Liver (tissue), 9 donors: Measurements from ENCODE around the gene SLMAP. TPM values are rescaled to one million over a fixed set of nuclear protein-coding genes. Genes with fewer than 3 reads are reported as not detected.

ENCODE experiments used
- DNase-seq: peaks from one replicate; pipeline ENCODE4 v3.0.0-alpha.2; 2017; ENCODE audit warnings: low spot score
- H3K27ac ChIP-seq, 2 donors: one replicate each; pipeline ENCODE4 v1.7.0; 2013; ENCODE audit warnings: inconsistent platforms in 2 of 2, low read length in 2 of 2, control low read depth in 1 of 2, low read depth in 1 of 2, mild to moderate bottlenecking in 1 of 2
- H3K27me3 ChIP-seq, 4 donors: one replicate each; pipeline versions ENCODE4 v1.6.1 to v1.7.0; 2013; ENCODE audit warnings: low read length in 3 of 4, inconsistent platforms in 1 of 4, mild to moderate bottlenecking in 1 of 4, moderate library complexity in 1 of 4; ENCODE audit not compliant: control insufficient read depth in 4 of 4, insufficient read depth in 4 of 4
- H3K36me3 ChIP-seq, 4 donors: one replicate each; pipeline versions ENCODE4 v1.6.1 to v1.7.0; 2013; ENCODE audit warnings: low read length in 3 of 4, mild to moderate bottlenecking in 3 of 4, low read depth in 1 of 4, moderate library complexity in 1 of 4; ENCODE audit not compliant: control insufficient read depth in 4 of 4, insufficient read depth in 3 of 4
- H3K4me1 ChIP-seq, 4 donors: one replicate each; pipeline versions ENCODE4 v1.6.1 to v1.7.0; 2013; ENCODE audit warnings: low read length in 3 of 4, mild to moderate bottlenecking in 3 of 4, moderate library complexity in 1 of 4; ENCODE audit not compliant: control insufficient read depth in 4 of 4, insufficient read depth in 4 of 4
- H3K4me3 ChIP-seq, 3 donors: one replicate each; pipeline versions ENCODE4 v1.6.1 to v1.7.0; 2013; ENCODE audit warnings: low read length in 3 of 3, control low read depth in 1 of 3, low read depth in 1 of 3, mild to moderate bottlenecking in 1 of 3
- H3K9ac ChIP-seq, 2 donors: one replicate each; pipeline ENCODE4 v1.7.0; 2013; ENCODE audit warnings: low read length in 2 of 2, mild to moderate bottlenecking in 2 of 2, moderate library complexity in 2 of 2, control low read depth in 1 of 2, low read depth in 1 of 2
- H3K9me3 ChIP-seq, 4 donors: one replicate each; pipeline versions ENCODE4 v1.6.1 to v1.7.0; 2013; ENCODE audit warnings: low read length in 3 of 4; ENCODE audit not compliant: control insufficient read depth in 4 of 4
- GABPA ChIP-seq, 2 donors: IDR thresholded peaks in 1 of 2; conservative IDR thresholded peaks in 1 of 2; 2 replicates each; pipeline ENCODE4 v1.6.1; 2016; ENCODE audit warnings: antibody characterized with exemption in 2 of 2, mild to moderate bottlenecking in 1 of 2, moderate library complexity in 1 of 2
- HNF4A ChIP-seq, 2 donors: conservative IDR thresholded peaks; 2 replicates each; pipeline ENCODE4 v1.6.1; 2016; ENCODE audit warnings: antibody characterized with exemption in 2 of 2, mild to moderate bottlenecking in 2 of 2
- HNF4G ChIP-seq: IDR thresholded peaks from 2 replicates; pipeline ENCODE4 v1.6.1; 2016; ENCODE audit warnings: antibody characterized with exemption
- JUND ChIP-seq, 2 donors: IDR thresholded peaks; 2 replicates each; pipeline ENCODE4 v1.6.1; 2016; ENCODE audit warnings: antibody characterized with exemption in 2 of 2
- NR2F2 ChIP-seq: IDR thresholded peaks from 2 replicates; pipeline ENCODE4 v1.6.1; 2016; ENCODE audit warnings: antibody characterized with exemption
- RXRA ChIP-seq, 2 donors: IDR thresholded peaks; 2 replicates each; pipeline ENCODE4 v1.6.1; 2017 to 2018; ENCODE audit warnings: antibody characterized with exemption in 2 of 2, mild to moderate bottlenecking in 1 of 2
- SP1 ChIP-seq: IDR thresholded peaks from 2 replicates; pipeline ENCODE4 v1.6.1; 2018; ENCODE audit warnings: antibody characterized with exemption, mild to moderate bottlenecking
- YY1 ChIP-seq: IDR thresholded peaks from 2 replicates; pipeline ENCODE4 v1.6.1; 2016; ENCODE audit warnings: antibody characterized with exemption, mild to moderate bottlenecking
- WGBS: extraction: QIAGEN DNeasy Blood & Tissue Kit; methylation state at CpG from one replicate; pipeline ENCODE4 v1.1.7; 2013; 5-methylcytosine and 5-hydroxymethylcytosine counted together
- polyA plus RNA-seq, 2 donors: library from polyadenylated mRNA; stranded (reverse) in 1 of 2; unstranded in 1 of 2; fragments of 200-250 nt in 1 of 2; fragments of >200 nt in 1 of 2; fragmentation: Nextera tagmentation in 1 of 2; extraction: Ambion mirVana in 1 of 2; gene quantifications; one replicate each; pipeline versions ENCODE4 v1.2.1 to v1.2.3, GENCODE V29; 2013 to 2015
- total RNA-seq, 2 donors: library from RNA; depleted of rRNA; stranded (reverse); fragments of >200 nt; gene quantifications; one replicate each; pipeline ENCODE4 v1.2.3, GENCODE V29; 2014
- TF ChIP-seq, protein P1 (sequence below): IDR thresholded peaks from 2 replicates; pipeline ENCODE4 v1.6.1; 2016; ENCODE audit warnings: antibody characterized with exemption, mild to moderate bottlenecking
- TF ChIP-seq, protein P2 (sequence below): fragments of 150-350 bp; IDR thresholded peaks from 2 replicates; pipeline ENCODE4 v1.5.1; 2017; ENCODE audit warnings: improper control_type of control experiment, low read depth, low read length; ENCODE audit not compliant: missing input control
- TF ChIP-seq, protein P3 (sequence below): IDR thresholded peaks from 2 replicates; pipeline ENCODE4 v1.6.1; 2016; ENCODE audit warnings: antibody characterized with exemption
- TF ChIP-seq, protein P4 (sequence below): IDR thresholded peaks from 2 replicates; pipeline ENCODE4 v1.6.1; 2016; ENCODE audit warnings: antibody characterized with exemption
- donor health status: healthy.
- donor health status: healthy.
- donor health status: healthy.
- donor health status: healthy.
- donor health status: healthy.

The SLMAP gene
- total and polyA plus RNA-seq, 4 donors, result 10.2 to 37.8 (median 19.4) TPM

DNA sequence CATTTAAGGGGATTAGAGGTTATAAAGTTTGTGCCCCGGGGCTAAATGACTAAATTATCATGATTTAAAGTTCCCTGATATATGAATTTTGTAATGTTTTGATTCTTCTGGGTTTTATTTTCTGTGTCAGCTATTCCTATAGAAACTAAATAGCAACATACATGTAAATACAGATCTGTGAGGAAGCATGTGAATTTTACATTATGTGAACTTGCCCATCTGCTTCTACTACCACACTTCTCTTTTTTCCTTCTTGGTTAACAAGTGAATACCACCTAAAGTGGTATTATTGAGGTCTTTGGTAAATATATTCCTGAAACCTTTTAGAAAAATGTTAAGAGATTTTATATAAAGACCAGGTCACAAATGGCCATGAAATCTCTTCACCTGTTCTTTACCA is 29.3 kb downstream of the SLMAP start:
- Histone ChIP-seq H3K4me1 (peaks cover 4 to 19% (median 4%) of the 10 kb centered on the region in 4 donors), H3K4me3 (no peak overlapping the region), H3K9me3 (no peaks in the 10 kb centered on the region), H3K36me3 (no peaks in the 10 kb centered on the region), H3K9ac (no peak overlapping the region), H3K27me3 (no peaks in the 10 kb centered on the region), H3K27ac (no peak overlapping the region)
- DNase-seq, result no peak
- no peak for TF ChIP-seq SP1
- TF ChIP-seq, protein P1, sequence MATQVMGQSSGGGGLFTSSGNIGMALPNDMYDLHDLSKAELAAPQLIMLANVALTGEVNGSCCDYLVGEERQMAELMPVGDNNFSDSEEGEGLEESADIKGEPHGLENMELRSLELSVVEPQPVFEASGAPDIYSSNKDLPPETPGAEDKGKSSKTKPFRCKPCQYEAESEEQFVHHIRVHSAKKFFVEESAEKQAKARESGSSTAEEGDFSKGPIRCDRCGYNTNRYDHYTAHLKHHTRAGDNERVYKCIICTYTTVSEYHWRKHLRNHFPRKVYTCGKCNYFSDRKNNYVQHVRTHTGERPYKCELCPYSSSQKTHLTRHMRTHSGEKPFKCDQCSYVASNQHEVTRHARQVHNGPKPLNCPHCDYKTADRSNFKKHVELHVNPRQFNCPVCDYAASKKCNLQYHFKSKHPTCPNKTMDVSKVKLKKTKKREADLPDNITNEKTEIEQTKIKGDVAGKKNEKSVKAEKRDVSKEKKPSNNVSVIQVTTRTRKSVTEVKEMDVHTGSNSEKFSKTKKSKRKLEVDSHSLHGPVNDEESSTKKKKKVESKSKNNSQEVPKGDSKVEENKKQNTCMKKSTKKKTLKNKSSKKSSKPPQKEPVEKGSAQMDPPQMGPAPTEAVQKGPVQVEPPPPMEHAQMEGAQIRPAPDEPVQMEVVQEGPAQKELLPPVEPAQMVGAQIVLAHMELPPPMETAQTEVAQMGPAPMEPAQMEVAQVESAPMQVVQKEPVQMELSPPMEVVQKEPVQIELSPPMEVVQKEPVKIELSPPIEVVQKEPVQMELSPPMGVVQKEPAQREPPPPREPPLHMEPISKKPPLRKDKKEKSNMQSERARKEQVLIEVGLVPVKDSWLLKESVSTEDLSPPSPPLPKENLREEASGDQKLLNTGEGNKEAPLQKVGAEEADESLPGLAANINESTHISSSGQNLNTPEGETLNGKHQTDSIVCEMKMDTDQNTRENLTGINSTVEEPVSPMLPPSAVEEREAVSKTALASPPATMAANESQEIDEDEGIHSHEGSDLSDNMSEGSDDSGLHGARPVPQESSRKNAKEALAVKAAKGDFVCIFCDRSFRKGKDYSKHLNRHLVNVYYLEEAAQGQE, result no peak
- TF ChIP-seq, protein P2, sequence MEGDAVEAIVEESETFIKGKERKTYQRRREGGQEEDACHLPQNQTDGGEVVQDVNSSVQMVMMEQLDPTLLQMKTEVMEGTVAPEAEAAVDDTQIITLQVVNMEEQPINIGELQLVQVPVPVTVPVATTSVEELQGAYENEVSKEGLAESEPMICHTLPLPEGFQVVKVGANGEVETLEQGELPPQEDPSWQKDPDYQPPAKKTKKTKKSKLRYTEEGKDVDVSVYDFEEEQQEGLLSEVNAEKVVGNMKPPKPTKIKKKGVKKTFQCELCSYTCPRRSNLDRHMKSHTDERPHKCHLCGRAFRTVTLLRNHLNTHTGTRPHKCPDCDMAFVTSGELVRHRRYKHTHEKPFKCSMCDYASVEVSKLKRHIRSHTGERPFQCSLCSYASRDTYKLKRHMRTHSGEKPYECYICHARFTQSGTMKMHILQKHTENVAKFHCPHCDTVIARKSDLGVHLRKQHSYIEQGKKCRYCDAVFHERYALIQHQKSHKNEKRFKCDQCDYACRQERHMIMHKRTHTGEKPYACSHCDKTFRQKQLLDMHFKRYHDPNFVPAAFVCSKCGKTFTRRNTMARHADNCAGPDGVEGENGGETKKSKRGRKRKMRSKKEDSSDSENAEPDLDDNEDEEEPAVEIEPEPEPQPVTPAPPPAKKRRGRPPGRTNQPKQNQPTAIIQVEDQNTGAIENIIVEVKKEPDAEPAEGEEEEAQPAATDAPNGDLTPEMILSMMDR, result no peak
- no peak for TF ChIP-seq YY1
- TF ChIP-seq, protein P3, sequence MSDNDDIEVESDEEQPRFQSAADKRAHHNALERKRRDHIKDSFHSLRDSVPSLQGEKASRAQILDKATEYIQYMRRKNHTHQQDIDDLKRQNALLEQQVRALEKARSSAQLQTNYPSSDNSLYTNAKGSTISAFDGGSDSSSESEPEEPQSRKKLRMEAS, result no peak
- TF ChIP-seq, protein P4, sequence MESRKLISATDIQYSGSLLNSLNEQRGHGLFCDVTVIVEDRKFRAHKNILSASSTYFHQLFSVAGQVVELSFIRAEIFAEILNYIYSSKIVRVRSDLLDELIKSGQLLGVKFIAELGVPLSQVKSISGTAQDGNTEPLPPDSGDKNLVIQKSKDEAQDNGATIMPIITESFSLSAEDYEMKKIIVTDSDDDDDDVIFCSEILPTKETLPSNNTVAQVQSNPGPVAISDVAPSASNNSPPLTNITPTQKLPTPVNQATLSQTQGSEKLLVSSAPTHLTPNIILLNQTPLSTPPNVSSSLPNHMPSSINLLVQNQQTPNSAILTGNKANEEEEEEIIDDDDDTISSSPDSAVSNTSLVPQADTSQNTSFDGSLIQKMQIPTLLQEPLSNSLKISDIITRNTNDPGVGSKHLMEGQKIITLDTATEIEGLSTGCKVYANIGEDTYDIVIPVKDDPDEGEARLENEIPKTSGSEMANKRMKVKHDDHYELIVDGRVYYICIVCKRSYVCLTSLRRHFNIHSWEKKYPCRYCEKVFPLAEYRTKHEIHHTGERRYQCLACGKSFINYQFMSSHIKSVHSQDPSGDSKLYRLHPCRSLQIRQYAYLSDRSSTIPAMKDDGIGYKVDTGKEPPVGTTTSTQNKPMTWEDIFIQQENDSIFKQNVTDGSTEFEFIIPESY, result no peak
- no peak for TF ChIP-seq HNF4A (conservative IDR thresholded peaks at IDR 0.05)
- no peak for TF ChIP-seq GABPA (IDR thresholded peaks at IDR 0.05 in 1 of 2, conservative IDR thresholded peaks at IDR 0.05 in 1 of 2)
- no peak for TF ChIP-seq NR2F2
- no peak for TF ChIP-seq RXRA (IDR thresholded peaks at IDR 0.05)
- no peak for TF ChIP-seq JUND (IDR thresholded peaks at IDR 0.05)
- WGBS, result 93% methylated on average over 1 of the region's 1 CpG

DNA sequence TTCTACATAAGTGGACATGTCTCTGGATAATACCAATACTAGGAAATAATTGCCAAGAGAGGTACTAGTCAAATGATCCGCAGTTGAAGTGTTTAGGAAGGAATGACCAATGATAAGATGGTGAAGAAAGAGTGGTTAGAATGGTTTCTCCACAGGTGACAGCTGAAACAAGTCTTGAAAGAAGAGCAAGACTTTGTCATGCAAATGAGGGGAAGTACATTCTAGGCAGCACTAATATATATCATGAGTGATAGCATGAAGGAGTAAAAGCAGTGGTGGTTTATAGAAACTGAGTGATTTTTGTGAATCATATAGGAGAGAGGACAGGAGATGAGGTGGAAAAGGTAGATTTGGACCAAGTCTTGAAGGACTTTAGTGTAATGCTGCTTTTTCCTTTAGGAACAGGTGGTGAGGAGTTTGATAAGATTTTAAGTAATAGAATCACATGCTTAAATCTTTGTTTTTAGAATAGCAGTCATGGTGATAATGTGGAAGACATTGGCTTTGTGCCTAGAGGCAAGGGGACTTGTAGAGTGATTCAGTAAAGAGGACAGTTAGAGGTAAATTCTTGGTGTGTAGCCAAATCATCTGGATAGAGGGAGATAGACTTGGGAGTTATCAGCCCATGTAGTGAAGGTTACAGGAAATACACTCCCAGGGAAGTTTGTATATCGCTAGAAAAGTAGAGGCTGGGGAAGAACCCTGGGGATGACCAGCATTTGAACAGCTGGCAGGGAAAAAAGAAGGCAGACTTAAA is 31.9 kb downstream of the SLMAP start:
- TF ChIP-seq JUND (IDR thresholded peaks at IDR 0.05) (no peak), RXRA (IDR thresholded peaks at IDR 0.05) (no peak), HNF4G (no peak)
- TF ChIP-seq, protein P2, result no peak
- TF ChIP-seq, protein P1, result no peak
- Histone ChIP-seq H3K4me3 (no peak overlapping the region), H3K9me3 (no peaks in the 10 kb centered on the region), H3K36me3 (no peaks in the 10 kb centered on the region), H3K27ac (no peak overlapping the region), H3K27me3 (no peaks in the 10 kb centered on the region), H3K4me1 (peaks cover 4 to 16% (median 6%) of the 10 kb centered on the region in 4 donors), H3K9ac (no peak overlapping the region)
- 85% methylated on average over 2 of the region's 2 CpGs for WGBS
- no peak for DNase-seq
